HG02642 (cell line): ENCODE data around the gene SCUBE2.

ENCODE experiments used
- ATAC-seq: cut with Tn5 transposase; IDR thresholded peaks from one replicate; pipeline ENCODE4 v1.9.1; 2021; ENCODE audit warnings: mild to moderate bottlenecking; ENCODE audit not compliant: unreplicated experiment, poor library complexity

The SCUBE2 gene

DNA sequence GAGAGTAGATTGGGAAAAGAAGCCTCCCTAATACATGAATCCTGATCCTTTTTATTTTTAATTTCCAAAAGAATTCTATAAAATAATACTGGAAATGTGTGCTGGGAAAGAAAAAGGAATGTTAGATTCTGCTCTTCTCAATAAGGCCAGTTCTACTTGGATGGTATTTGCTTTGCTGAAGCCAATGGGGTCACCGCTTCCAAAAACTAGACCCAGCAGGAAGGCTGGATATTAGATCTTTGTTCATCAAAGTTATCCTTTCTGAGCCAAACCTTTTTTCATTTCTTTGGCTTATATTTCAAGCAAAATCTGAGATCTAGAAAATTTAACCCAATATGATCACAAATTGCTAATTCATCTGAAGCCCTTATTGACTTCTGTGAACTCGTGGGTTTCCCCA lies 41.4 kb downstream of the SCUBE2 start:
- no peak for ATAC-seq

DNA sequence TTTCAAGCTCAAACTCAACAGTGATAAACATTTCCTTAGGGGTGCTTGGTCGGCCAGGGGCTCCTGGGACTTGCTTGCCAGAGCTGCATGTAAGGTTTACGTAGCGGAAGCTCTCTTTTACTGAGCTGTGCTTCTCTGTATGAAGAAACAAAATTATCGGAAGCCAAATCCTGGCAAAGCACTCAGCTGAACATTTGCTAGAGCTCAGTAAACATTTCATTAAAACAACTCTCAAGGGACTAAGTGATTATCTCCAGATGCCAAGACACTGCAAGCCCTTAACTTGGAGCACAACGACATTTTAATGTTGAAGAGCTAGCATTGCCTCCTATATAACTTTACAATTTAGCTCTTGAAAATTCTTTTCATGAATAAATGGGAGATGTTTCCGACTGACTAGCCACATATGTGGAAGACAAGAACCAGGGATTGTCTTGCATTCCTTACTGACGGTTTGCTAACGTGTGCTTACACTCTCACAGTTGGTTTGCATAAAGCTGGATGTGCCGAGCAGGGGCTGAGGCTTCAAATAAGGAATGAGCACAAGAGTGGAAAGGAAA lies 43.4 kb downstream of the SCUBE2 start:
- no peak for ATAC-seq

DNA sequence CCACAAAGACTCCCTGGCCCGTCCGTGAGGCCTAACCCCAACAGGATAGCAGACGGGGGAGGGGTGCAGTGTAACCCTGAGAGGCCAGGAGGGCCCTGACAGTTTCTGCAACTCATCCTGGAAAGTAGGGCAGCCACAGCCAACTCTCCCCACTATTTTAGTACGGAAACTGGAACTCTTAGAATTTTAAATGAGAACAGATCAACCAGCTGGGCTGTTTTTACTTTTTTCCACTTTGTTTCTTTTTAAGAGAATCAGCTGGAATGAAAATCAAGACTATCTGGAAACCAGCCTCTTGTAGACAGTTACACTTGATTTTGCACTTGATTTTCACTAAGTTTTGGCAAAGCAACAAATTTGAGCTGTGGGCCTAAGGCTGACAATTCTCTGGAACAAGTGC lies 44.9 kb downstream of the SCUBE2 start:
- ATAC-seq, result no peak

DNA sequence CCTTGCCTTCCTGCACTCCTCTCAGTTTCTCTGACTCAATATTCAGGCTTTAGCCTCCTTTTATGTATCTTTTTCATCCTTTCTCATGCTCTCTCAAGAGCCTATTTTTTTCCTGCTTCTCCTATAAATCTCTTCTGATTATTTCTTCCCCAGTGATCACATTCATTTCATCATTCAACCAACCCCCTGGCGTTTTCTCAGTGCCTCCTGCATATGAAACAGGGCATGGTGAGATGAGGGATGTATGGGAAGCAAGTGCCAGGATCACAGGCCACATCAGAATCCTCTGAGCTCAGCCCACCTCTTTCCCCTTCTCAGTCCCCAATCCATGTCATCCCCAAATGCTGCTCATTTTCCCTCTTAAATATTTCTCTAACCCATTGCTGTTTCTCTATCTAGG lies 48.9 kb downstream of the SCUBE2 start:
- no peak for ATAC-seq

DNA sequence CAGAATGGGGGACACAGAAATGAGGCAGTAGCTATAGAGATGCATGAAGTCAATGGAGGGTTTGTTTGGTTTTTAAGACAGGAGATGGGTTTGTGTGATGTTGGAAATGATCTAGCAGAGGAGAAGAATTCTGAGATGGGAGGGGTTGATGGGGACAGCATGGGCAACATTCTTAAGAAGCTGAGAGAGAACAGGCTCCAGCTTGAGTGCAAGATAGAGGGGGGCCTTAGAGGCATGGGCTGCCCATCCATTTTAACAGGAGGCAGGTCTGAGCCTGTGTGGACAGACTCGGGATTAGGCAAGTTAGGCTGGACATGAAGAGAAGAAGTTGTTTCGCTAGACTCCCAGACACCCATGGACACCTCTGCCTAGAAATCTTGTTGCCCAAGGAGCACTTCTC lies 49.7 kb downstream of the SCUBE2 start:
- no peak for ATAC-seq

DNA sequence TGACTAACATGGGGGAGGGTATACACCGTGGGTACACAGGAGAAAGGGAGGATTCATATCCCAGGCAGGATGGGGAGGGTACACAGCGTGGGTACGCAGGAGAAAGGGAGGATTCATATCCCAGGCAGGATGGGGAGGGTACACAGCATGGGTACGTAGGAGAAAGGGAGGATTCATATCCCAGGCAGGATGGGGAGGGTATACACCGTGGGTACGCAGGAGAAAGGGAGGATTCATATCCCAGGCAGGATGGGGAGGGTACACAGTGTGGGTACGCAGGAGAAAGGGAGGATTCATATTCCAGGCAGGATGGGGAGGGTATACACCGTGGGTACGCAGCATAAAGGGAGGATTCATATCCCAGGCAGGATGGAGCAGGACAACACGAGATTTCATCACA lies 51.0 kb downstream of the SCUBE2 start:
- no peak for ATAC-seq

DNA sequence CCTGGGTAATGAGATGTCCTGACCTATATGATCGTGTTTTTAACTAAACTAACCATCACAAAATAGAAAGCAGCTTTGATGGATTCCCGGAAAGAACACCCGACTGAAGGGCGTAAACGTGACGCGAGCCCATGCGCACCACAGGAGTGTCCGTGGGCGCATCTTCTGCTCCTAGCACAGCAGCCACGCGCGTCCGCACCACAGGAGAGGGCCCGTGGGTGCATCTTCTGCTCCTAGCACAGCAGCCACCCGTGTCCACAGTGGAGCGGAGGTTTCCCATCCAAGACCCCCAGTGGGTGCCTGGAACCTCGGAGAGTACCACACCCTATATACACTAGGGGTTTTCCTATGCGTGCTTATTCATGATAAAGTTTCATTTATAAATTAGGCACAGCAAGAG lies 51.5 kb downstream of the SCUBE2 start:
- no peak for ATAC-seq

DNA sequence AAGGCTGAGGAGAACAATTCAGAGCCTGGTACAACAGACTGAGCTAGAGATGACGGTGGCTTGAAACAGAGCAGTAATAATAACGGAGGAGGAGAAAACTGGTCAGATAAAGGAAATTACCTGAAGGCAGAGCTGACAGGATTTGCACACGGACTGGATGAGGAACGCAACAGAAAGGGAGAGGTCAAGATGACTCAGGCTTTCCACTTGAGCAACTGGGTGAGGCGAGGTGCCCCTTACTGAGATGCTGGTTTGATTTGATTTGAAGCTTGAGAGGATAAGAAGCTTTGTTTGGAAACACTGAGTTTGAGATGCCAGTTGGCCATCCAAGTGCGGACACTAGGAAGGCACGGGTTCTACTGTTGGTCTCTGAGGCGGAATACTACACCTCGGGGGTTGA lies 52.2 kb downstream of the SCUBE2 start:
- ATAC-seq, result no peak

DNA sequence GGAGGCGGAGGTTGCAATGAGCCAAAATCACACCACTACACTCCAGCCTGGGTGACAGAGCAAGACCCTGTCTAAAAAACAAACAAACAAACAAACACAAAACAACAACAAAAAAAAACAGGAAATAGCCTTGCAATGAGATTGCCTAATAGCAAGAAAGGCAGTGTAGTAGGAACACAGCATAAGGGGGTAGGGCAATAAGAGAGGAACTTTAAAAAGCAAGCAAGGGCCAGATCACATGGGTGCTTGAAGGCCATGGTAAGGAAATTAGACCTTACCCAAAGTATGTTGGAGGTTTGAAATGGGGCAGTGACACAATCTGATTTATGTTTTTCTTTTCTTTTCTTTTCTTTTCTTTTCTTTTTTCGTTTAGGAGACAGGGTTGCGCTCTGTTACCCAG lies 52.9 kb downstream of the SCUBE2 start:
- no peak for ATAC-seq

DNA sequence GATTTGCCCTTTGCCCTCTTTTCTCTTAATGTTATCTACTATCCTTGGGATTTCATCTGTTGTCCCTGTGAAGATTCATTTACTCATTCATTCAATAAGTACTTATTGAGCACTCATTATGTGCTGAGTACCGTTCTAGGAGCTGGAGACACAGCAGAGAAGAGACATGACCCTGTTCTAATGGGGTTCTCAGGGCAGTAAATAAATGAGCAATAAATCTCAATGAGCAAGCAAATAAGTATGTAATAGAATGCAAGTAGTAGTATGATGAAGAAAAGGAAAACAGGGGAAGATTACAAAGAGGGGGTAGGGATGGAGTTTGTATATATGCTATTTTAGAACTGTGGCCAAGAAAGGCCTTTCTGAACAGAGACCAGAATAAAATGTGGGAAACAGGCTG lies 53.4 kb downstream of the SCUBE2 start:
- ATAC-seq, result no peak

DNA sequence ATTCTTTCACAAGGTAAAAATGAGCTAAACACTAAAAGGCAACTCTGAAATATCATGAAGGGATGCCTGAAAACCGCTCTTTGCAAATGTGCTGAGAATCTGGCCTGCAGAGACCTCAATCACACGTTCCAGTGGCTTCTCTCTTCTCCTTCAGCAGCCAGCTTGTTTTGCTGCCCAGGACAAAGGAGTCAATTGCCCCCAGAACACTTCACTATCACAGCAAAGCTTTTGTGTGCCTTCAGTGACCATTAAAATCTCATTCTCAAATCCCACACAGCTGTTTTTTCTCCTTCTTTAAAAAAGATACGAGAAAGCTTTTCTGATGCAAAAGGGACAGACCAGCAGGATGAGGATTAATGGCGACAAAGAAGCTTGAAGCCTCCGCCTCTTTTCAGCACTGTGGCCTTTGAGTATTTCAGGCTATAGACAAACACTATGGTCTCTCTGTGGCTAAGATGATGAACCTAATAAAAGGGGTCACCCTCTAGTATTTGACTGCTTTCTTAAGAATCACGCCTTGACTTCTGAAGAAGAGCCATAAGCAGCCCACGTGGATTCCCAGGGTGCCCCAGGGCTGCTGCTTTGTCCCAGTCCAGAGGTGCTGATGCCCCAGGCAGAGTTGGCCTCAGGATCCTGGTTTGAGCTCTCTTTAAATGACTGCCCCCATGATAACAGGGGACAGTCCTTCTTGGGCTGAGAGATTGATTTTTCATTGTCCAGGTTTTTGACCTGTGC lies 54.2 kb downstream of the SCUBE2 start:
- ATAC-seq, result no peak

DNA sequence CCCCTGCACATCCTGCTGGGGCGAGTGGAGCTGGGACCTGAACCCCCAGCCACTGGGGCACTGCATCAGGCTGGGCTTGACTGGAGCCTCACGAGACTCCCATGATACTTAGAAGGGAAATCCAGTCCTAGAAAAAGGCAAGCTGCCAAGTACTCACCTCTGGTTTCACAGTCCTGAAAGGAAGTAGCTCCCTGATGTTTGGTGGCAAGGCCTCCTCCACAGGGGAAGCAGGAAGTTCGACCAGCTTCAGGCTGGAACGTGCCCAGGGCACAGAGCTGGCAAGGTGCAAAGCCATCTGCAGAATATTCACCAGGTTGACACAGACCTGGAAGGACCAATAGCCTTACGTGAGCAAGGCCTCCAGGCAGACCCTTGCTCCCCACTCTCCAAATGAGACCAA lies 60.8 kb downstream of the SCUBE2 start:
- ATAC-seq, result no peak

DNA sequence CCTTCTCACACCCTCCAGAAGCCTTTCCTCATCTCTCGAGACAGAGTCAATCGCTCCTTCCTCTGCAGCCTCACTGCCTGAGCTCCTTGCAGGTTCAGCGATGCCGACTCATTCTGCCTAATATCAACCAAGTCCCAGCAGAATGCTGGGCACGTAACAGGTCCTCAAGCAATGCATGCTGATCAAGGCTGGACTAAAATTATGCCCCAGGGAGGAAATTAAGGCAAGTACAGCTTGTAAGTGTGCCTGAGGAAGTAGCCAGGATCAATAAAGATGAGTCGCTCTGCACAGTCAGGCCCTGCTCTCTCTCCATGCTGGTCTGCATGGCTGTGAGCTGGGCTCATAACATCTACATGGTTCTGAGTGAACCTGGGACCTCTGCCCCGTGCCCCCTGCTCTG lies 62.0 kb downstream of the SCUBE2 start:
- no peak for ATAC-seq

DNA sequence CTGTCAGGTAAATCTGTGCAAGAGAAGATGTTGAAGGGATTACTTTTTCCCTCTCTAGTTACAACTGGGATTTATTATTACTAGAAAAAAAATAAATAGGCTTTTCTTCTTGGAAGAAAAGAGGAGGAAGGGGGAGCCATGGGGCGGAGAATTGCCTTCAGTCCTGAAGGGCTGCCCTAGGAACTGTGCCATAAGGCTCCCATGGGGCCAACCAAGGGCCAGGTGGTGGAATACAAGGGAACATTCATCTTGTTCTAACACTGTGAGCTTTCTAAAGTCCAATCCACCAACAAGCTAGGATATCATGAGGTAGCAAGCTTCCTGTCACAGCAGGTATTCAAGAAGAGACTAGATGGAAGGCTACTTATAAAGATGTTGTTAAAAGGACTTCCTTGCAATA lies 62.8 kb downstream of the SCUBE2 start:
- ATAC-seq, result no peak

DNA sequence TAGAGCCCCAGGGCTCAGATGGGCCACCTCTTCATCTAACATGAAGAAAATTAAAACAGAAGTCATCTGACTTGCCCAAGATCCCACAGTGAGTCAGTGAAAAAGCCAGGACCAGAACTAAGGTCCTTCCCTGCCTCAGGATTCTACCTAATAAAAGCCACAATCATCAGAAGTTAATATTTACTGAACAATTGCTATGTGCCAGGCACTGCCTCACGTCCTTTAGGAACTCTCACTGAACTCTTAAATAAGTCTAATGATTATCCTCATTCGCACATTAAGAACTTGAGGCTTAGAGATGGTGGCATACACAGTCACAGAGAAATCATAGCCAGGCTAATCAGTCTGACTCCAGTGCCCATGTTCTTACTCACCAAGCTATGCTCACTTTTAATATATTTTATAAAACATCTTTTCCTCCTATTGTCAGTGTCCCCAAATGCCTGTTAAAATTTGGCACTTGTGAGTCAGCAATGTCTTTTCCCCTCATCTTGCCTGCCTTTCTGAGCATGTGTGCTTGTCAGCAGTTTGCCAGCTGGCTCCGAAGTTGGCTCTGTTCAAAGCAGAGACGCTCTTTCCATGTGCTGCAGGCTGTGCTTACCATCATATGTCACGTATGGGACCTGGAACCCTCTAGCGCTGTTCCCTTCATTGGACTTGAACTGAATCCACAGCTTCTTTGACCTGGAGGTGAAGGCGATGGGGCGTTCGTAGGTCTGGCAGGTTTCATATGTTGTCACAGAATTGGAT lies 66.1 kb downstream of the SCUBE2 start:
- ATAC-seq, result no peak

DNA sequence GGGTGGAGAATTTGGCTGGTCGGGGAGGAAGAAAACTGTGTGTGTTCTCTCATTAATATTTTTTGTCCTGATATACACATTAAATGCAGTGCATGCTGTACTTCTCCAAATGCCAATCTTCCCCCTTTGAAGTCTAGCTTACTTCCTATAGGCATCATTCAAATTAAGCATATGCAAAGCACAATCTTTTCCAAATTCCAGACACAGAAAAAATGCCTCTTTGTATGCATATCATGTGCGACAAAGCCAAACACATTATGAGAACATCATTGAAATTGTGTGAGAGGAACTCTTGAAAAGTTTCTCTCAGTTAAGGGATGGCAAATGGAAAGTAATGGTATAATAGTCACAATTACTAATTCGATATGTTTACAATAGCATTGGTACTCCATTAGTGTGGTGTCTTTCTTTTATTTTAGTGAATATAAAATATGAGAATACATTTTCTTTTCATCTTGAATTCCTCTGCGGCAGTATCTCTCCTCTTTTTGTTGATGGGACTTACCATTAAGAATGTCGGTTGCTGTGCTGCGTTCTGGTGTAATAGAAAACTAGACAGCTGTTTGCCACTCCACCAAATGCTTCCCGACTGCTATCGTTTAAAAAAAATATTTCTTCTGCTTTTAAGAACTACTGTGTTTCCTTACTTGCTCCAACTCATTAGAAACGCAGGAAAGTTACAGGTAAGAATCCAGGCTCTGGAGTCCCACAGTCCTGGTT lies 68.3 kb downstream of the SCUBE2 start:
- ATAC-seq, result no peak

DNA sequence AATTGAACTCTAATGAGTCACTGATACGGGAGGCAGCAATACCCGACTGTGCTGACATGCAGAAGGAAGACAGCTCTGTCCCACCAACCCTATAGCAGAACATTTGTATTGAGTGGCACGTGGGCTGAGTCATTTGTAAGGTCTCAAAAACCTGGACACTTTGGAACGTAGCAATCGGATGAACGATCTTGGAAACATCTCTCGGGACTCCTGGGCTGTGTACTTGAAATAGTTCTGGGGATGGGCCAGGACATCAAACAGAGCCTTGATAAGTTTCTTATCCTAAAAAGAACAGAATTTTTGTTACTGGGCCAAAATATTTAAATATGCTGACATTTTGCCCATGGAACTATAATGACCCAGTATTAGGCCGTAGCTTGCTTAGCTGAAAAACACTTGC lies 70.5 kb downstream of the SCUBE2 start:
- no peak for ATAC-seq

DNA sequence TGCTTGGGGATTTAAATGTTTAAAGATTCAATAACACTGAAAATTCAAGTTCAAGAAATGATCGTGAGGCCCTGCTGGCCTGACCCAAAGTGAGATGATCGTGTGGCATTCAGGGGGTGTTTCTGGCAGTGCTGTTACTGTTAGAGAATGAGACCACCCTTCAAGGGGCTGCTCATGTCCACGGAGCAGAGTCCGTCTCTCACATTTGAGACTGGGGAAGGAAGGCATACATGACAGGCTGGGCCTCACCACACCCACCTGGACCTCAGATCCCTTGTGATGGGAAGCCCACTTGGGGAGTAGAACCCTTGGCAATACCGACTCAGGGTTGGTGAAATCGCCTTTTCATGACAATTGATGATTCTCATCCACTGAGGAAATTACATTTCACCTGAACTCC lies 71.5 kb downstream of the SCUBE2 start:
- ATAC-seq, result no peak

DNA sequence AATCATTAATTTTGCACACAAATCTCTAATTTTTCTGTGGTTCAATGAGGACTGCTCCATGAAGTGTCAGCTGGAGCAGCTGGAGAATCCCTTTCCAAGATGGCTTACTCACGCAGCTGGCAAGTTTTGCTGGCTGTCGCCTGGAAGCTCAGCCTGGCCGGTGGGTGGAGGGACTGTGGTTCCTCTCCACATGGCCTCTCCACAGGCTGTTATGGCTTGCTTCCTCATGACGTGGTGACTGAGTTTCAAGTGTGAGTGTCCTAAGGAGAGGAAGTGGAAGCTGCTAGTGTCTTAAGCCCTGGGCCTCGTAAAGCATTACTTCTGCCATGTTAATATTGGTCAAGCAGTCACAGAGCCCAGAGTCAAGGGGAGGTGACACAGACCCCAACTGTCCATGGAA lies 73.6 kb downstream of the SCUBE2 start:
- no peak for ATAC-seq

DNA sequence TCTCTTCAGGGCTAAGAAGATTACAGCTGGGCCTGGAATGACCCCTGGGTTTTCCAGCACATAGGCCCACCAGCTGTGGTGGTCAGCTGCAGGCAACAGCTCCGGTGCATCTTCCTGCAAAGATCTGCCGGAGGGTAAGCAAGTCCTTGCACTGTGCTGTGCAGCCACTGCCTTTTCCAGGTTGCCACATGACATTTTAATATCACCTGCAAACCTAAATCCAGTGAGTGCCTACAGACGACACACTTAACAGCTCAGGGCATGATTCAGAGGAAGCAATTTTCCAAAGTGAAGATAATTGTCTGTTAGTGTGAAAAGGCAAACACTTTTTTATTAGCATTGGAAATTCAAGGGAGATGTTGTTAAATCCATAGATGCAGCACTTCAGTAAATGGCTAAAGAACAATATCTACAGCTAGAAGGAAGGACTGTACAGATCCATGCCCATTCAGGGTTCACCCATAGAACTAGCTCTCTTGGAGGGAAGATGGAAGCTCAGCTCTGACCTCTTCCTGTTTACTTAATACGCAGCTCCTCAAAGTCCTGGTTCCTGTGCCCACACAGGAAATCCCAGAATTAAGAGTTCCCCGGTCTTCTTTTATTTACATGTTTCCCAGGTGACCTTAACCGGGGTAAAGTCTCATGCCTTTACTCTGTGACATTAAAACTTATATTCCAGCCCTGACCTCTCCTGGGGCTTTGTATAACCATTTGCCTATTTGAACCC lies 74.3 kb downstream of the SCUBE2 start:
- no peak for ATAC-seq

DNA sequence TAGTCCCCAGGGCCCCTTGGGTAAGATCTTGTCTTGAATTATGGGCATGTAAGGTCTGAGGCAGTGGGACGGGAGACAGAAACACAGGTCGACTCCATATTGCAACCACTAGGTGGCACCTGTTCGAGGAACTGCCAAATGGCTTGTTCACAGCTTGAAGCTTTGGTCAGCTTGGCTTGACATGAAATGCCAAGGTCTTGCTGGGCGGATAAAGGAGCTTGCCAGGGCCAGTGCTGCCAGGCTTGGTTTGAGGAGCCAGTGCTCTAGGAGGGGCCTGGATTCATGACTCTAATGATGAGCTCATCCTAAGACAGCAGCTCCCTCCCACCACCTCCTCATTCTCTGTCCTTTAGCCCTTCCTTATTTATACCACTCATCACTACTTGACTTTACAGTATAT lies 75.7 kb downstream of the SCUBE2 start:
- no peak for ATAC-seq
